Renal cortex interstitium (tissue), 15 donors: Measurements from ENCODE around the gene DNAJC2. TPM values are rescaled to one million over a fixed set of nuclear protein-coding genes. Genes with fewer than 3 reads are reported as not detected.

Experiments used
- DNase-seq, 11 donors: peaks; one replicate each; pipeline ENCODE4 v3.0.0-alpha.2; 2013; ENCODE audit warnings: low read depth in 9 of 11, low spot score in 4 of 11; ENCODE audit errors: extremely low read depth in 1 of 11
- long read RNA-seq, 16 experiments: transcript quantifications; one replicate each; lab custom pipeline, GENCODE V29; 2026
- polyA plus RNA-seq, 3 donors: library from polyadenylated mRNA; unstranded; fragments of 120-200 nt; gene quantifications; one replicate each; pipeline ENCODE4 v1.2.1, GENCODE V29; 2013; ENCODE audit not compliant: insufficient read length in 3 of 3

Gene DNAJC2, protein sequence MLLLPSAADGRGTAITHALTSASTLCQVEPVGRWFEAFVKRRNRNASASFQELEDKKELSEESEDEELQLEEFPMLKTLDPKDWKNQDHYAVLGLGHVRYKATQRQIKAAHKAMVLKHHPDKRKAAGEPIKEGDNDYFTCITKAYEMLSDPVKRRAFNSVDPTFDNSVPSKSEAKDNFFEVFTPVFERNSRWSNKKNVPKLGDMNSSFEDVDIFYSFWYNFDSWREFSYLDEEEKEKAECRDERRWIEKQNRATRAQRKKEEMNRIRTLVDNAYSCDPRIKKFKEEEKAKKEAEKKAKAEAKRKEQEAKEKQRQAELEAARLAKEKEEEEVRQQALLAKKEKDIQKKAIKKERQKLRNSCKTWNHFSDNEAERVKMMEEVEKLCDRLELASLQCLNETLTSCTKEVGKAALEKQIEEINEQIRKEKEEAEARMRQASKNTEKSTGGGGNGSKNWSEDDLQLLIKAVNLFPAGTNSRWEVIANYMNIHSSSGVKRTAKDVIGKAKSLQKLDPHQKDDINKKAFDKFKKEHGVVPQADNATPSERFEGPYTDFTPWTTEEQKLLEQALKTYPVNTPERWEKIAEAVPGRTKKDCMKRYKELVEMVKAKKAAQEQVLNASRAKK
- polyA plus RNA-seq, result 10 to 100 TPM; 42.2 to 57.2 (median 49.6) TPM
- long read RNA-seq, donor 1, partial matches to known transcripts, result 0 of 1 reads
- long read RNA-seq, donor 1, other reads (novel, unspliced or antisense), result 0 of 1 reads
- long read RNA-seq, donor 2, partial matches to known transcripts, result 0 of 1 reads
- long read RNA-seq, donor 2, other reads (novel, unspliced or antisense), result 0 of 1 reads
- long read RNA-seq, donor 3, partial matches to known transcripts, result 0 of 3 reads
- long read RNA-seq, donor 3, other reads (novel, unspliced or antisense), result 0 of 3 reads
- long read RNA-seq, donor 4, transcript DNAJC2-203 (17 exons, 2,167 nt), result major isoform, 5 of 129 reads
- long read RNA-seq, donor 4, partial matches to known transcripts, result 57 of 129 reads
- long read RNA-seq, donor 4, other reads (novel, unspliced or antisense), result 65 of 129 reads
- long read RNA-seq, donor 5, result 0 reads
- long read RNA-seq, donor 6, partial matches to known transcripts, result 0 of 4 reads
- long read RNA-seq, donor 6, other reads (novel, unspliced or antisense), result 0 of 4 reads
- long read RNA-seq, donor 7, partial matches to known transcripts, result 0 of 3 reads
- long read RNA-seq, donor 7, other reads (novel, unspliced or antisense), result 0 of 3 reads
- long read RNA-seq, donor 8, result 0 reads
- long read RNA-seq, donor 9, transcript DNAJC2-203 (17 exons, 2,167 nt), result major isoform, 5 of 6 reads
- long read RNA-seq, donor 9, partial matches to known transcripts, result 0 of 6 reads
- long read RNA-seq, donor 9, other reads (novel, unspliced or antisense), result 0 of 6 reads
- long read RNA-seq, donor 10, partial matches to known transcripts, result 0 of 1 reads
- long read RNA-seq, donor 10, other reads (novel, unspliced or antisense), result 0 of 1 reads
- long read RNA-seq, donor 11, partial matches to known transcripts, result 0 of 2 reads
- long read RNA-seq, donor 11, other reads (novel, unspliced or antisense), result 0 of 2 reads
- long read RNA-seq, donor 12, partial matches to known transcripts, result 0 of 1 reads
- long read RNA-seq, donor 12, other reads (novel, unspliced or antisense), result 0 of 1 reads
- long read RNA-seq, donor 13, result 0 reads
- long read RNA-seq, donor 14, partial matches to known transcripts, result 0 of 4 reads
- long read RNA-seq, donor 14, other reads (novel, unspliced or antisense), result 0 of 4 reads
- long read RNA-seq, donor 15, partial matches to known transcripts, result 0 of 4 reads
- long read RNA-seq, donor 15, other reads (novel, unspliced or antisense), result 0 of 4 reads
- long read RNA-seq, donor 16, transcript DNAJC2-203 (17 exons, 2,167 nt), result major isoform, 15 of 22 reads
- long read RNA-seq, donor 16, partial matches to known transcripts, result 5 of 22 reads
- long read RNA-seq, donor 16, other reads (novel, unspliced or antisense), result 0 of 22 reads

DNA sequence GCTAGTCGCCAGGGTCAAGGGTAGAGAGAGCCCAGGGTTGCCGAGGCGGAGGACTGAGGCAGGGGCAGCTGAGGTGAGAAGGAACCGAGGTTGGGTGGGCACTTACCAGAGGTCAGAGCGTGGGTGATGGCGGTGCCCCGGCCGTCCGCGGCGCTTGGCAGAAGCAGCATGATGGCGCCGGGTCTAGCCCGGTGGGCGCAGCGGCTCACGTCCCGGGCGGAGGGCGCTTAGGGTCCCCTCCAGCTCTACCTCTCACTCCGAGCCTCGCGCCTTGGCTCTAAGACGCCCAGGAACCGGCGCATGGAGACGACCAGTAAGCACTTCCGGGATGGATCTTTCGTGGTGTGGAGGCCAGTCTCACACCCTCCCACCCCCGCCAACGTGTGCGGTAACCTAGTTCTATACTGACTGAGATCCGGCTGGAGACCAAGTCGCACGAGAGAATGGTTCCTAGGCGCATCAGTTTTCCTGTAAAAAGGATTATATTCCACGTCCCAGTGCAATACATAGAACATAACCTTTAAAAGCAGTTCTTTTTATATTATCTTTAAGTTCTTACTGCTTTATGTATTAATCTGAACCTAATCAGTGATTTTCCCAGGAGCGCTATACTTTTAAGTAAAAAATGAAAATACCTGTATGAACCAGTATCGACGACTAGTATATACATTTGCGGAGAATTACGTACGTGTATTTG is at the start of gene DNAJC2:
DNAJC2 (minus strand) TSS at position 315 of the 697 bp plus-strand sequence; CDS start at position 170, 145 bp downstream.
- DNase-seq, result peak; percentile 73 to 91 (median 83)

DNA sequence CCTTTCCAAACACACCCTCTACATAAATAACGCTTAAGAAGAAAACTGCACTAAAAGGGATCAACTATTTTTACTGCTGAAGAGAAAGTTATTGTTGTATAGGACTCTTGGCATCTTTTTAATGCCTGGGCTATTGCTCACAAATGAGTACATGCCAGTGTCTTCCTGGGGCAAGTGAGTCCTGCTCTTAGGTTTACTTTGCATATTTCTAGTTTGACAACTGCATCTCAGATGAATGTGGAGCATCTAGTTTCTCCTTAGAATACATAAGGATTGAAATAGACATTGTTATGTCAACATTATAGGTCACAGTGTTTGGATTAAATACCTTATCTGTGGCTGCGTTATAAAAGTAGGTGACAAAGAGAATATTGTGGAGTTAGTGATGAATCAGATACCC is 47.4 kb upstream of the DNAJC2 start:
- DNase-seq, result no peak

DNA sequence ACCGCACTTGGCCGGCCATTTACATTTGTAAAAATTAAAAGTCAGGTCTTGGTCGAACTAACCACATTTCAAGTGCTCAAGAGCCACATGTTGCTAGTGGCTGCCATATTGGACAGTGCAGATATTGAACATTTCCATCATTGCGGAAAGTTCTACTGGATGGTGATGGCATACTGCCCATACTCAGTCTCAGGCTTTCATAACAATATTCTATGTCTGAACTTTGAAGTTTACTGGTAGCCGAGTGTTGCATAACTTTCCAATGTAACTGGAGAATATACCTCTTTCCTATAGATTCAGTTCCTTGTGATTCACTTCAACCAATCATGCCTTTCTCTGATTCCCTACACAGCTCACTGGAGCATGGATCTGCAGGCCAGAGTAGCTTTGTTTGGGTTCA is 46.6 kb upstream of the DNAJC2 start:
- DNase-seq, result no peak

DNA sequence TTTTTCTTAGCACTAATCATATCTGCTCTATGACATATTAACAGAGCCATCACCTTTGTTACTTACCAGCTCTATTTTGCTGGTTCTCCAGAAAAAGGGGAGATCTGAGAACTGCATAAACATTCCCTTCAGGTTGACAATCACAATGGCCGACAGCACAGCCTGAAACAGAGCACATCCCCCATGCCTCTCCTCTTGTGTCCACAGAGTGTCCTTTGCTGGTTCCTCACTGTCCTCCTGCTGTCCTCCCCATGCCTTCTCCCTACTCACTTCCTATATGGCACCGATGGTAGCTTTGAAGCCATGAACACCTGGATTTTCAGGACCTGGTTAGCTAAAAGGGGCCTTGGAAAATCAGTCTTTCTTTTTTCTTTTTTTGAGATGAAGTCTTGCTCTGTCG is 44.7 kb upstream of the DNAJC2 start:
- no peak for DNase-seq

DNA sequence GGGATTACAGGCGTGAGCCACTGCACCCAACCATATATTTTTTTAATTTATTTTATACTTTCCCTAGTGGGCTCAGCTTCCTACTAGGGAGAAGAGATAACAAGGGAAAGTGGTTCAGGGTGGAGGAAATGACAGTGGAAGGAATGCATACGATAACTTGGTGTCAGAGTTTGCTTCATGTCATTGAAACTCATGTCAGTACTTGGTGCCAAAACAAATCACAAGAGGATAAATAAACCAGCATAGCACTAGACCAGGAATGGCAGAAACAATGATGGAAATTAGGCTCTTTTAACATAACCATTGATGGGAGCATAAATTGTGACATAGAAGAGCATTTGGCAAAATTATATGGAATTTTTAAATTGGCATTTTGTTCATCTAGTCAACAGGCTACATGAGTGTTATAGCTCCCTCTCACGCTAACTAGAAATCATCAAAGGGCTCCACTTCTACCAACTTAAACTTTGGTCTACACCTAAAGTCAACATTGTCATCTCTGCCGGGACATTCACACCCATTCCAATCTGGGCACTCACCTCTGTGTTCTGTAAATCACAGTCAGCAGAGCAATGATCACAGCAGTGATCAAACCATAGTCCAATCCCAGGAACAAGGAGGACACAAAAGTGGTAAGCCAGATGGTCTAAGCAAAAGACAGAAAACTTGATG is 44.0 kb upstream of the DNAJC2 start:
- no peak for DNase-seq

DNA sequence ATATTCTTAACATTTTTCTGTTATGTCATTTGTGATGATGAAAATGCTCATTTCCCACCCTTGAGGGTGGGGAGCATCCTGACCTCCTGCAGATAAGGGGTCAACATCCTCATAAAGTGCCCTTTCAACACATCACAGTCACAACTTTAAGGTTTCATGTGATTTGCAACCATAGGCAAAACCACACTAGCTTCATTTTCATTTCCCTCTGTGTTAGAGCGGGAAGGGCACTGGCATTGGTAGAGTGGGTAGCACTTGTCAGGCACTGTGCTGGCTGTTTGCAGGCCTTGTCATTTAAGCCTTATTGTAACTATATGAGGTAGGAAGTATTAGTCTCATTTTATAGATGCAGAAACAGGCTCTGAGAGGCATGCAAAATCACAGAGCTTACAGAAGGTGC is 42.7 kb upstream of the DNAJC2 start:
- no peak for DNase-seq

DNA sequence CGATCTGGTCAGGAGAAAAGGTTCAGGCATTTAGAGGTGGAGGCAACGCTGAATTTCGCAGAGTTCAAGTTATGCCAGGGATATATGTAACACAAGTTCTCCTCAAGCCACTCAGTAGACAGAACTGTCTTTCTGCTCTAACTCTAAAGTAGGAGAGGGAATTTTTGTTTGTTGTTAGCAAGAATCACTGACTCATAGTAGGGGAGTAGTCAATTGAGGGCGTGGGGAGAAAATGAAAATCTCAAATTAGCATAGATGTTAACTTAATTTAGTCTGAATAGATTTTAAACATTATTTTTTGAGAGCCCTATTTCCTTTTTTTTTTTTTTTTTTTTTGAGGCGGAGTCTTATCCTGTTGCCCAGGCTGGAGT is 37.5 kb upstream of the DNAJC2 start:
- no peak for DNase-seq

DNA sequence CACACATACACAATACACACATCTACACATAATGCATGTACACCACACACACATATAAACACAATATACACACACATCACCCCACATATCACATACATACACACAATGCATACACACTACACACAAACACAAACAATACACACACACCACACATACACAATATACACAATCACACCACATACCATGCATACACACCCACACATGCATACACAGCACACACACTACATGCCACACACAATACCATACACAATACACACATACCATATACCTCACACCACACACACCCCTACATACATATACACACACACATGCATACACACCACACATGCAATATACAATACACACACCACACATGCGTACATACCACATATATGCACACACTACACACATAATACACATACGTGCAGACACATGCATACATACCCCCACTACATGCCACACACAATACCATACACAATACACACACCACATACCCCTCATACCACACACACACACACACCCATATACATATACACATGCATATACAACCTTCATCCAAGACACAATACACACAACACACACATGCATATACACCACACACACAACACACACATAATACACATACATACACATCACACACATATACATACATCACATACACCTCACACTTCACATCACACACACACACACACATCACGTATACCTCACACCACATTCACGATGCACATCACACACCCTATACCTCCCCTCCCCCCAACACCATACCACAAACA is 36.9 kb upstream of the DNAJC2 start:
- DNase-seq, result no peak

DNA sequence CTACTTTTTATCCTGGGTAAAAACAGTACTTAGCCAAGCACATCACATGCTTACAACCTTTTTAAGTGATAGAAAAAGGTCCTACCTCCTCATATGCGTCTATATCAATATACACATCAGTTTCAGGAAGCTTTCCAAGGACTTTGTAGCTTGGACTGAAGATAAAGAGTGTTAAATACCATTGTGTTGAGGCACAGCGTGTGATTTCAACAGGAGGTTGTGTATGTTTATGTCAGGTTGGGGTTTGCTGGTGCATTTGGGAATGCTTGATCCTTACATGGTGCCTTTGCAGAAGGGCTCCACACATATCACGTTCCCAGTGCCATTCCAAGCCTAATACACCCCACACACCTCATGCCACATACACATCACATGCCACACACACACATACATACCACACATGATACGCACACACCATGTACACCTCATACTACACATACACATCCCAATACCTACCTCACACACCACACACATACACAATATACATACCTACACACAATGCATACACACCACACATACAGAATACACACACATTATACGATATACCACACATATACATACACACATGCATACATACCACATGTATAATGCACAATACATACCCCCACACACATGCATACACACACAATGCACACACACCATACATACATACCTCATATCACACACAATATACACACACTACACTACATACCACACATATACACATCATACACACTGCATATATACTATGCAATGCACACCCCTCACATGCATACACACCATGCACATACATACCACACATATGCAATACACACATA is 36.0 kb upstream of the DNAJC2 start:
- DNase-seq, result no peak

DNA sequence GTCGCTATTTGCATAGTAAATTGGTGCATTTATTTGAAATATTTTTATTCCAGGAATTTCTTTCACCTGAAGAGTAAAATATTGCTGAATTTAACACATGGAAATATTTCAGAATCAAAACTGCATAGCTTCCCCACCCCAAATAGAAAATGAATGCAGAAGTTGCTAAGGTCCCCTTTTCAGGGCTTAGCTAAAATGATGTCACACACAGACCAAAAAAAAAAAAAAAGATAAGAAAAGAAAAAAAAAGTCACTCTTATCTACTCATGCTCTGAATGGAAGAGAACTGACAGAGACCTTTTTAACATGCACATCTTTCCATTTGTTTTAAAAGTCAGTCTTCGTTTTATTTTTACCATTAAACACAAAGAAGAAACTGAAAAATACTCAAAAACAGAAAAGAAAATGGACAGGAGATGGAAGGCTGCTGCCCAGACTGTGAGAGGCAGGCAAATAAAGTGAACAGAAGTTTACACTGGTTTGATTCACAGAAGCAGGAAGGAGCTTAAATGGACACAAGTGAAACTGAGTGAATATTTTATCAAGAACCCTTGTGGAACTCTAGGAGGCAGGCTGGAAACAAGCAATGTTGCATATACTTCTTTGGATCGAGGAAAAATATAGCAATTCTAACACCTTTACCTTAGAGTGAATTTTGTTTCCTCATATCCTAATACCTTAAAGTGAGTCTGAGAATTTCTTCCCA is 34.9 kb upstream of the DNAJC2 start:
- DNase-seq, result no peak

DNA sequence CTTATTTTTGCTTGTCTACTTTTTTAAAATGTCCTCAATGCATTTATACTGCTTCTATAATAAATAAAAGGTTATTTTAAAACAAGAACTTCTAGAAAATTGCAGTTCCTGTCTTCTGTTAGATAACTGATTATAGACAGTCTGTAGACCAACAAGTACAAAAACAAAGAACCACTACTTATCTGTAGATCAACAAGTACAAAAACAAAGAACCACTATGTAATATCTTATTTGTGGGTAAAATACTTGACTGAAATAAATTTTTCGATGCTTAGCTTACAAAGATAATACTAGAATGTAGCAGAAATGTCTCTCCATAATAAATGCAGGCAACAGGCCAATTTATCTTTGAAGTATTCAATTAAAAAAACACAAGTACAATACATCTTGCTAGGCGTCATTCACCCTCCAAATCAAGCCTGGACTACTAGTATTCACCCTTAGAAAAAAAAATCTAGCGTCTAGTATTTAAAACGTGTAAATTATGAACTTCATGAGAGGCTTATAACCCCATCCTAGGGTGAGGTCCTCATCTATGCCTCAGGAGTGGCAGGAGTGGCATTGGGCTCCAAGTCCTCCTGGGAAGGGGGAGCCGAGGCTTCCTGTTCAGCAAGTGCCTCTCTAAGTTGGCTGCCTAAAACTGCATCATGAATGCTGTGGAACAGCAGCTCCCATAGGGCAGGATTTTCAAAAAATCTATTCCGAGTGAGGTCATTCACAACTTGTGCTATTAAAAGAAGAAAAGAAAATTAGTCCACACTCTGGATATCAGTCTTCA is 29.5 kb upstream of the DNAJC2 start:
- DNase-seq, result no peak

DNA sequence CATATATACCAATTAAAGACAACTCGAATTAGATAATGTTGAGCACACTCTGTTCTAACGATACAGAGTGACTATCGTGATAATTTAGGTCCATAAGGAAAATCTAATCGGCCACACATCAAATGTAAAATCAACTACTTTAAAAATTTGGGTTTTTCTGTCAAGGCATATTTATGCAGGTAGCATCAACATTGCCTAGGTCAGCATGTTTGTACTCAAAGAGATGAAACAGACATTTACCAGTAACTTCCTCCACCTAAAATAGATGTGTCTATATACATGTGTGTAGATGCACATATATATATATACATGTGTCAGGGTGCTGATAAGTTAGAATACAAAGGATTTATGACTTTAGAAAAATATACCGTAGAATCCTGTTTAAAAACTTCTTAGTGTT is 24.9 kb upstream of the DNAJC2 start:
- no peak for DNase-seq

DNA sequence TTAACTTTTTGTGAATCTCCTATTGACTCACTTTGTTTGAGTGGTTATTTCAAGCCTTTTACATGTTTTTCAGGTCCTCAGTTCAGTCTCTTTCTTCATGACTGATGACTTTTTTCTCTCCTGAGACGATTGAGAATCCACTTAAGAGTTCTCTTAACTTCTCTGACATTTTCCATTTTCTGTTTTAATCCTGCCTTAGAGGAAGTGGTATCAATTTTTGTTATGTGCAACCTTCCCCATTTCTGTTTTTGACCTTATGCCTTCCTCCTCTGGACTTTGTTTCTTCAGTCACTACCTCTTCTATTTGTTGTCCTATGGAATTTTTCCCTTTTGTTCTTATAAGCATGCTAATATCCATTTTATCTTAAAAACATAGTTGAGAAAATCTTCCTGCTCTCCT is 5.2 kb upstream of the DNAJC2 start:
- no peak for DNase-seq

DNA sequence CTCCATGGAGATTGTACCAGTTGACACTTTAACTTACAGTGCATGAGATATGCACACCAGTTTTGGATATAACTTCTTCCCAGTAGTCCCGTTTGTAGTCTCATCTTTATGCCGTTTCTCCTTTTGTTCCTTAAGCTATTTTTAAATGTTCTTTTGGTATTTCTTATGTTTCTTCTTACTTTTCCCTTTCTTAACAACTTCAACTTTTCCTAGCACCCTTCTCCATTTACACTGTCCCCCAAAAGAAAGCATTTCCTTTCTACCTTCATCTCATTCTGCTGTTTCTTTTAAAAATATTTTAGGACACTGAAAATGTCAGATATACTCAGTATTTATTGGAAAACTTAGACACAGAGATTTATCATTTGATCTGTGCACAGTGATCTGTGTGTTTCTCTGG is 4.4 kb upstream of the DNAJC2 start:
- DNase-seq, result no peak
